SHP77 (cell line): ENCODE measurements around the gene SLCO2A1.

Experiments used
- DNase-seq, 2 experiments: peaks; one replicate each; lab custom pipeline; 2025; lab: John Stamatoyannopoulos, UW

SLCO2A1 gene

DNA sequence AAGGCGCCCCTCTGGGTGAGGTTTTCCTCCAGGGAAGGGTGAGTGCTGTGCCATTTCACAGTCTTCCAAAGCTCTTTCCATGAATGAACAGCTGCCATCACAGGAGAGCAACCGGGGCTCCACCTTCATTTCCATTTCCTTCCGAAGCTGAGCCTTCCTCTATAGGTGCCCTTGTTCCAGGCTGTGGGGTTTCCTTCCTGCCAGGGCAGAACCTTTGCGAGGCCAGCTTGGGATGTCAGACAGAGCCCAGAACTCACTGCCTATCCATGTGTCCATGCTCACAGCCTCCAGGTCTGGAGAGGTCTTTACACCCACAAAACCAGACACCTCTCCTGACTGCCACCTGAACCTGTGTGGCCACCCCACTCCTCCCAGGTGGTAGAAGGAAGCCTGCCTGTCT lies 49.2 kb downstream of the SLCO2A1 start:
- no peak for DNase-seq

GRCh38 chr3:133980035-133980434 lies 49.7 kb downstream of the SLCO2A1 start:
- DNase-seq, result no peak

DNA sequence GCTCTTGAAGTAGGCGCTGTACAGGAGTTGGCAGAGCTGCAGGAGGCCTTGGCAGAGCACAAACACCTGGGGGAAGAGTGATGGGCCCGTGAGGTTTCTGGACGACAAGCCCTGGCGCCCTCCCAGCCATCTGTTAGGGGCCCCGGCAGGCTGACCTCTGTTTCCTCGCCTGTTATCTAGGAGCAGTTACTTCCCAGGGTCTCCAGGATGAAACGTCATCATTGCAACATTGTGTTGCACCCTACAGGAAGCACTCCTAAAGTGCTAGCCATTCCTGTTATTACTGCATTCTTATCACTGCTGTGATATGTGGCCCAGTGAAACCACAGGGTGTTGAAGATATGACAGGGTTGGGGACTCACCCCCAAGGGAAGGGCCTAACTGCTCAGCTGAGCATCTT lies 50.2 kb downstream of the SLCO2A1 start:
- no peak for DNase-seq

GRCh38 chr3:133977568-133977967 lies 52.2 kb downstream of the SLCO2A1 start:
- no peak for DNase-seq

DNA sequence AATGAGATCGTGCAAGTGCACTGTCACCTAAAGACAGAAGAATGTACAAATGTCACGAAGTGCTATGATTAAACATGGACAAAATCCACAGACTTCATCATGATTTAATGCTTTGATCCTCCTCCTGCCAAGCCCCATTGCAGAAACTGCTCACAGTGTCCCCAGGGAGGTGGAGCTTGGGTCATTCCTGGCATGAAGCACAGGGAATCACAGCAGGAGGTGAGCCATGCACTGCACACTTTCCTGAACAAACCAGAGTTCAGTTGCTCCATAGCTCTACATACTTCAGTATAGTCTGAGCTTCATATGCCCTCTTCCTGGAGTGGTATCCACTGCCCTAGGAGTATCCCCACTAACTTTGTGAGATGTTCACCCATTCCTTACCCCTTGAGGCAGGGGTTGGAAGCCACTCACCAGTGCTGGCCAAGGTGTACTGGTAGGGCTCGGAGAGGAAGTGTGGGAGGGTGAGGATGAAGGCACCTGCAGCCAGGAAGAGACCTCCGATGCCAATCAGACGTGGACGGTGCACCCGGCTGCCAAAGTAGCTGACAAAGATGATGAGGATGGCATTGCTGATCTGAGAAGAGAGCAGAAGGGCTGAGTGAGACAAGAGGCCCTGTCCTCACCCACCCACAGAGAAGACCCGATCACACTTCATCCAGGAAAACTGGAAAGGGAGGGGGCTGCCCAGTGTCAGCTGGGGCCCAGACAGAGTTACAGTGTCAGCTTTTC lies 56.3 kb downstream of the SLCO2A1 start:
- DNase-seq, result no peak

GRCh38 chr3:133972156-133972555 lies 57.6 kb downstream of the SLCO2A1 start:
- no peak for DNase-seq

DNA sequence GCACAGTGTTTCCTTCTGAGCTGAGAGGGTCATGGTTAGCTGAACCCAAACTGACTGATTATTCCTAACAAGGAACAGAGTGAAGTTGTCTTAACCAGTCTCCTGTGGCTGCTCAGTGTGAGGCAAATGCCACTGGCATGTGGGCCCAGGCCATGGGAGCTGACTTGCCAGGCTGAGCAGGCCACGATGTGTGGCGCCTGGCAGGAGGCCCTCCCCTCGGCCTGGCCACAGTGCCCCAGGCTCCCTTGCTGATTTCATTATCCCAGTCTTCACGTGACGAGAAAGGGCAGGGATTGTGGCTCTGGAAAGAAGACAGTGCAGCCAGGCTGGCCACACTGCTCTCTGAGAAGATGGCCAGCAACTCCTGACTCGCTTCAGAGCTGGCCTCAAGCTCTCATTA lies 58.8 kb downstream of the SLCO2A1 start:
- DNase-seq, result no peak

DNA sequence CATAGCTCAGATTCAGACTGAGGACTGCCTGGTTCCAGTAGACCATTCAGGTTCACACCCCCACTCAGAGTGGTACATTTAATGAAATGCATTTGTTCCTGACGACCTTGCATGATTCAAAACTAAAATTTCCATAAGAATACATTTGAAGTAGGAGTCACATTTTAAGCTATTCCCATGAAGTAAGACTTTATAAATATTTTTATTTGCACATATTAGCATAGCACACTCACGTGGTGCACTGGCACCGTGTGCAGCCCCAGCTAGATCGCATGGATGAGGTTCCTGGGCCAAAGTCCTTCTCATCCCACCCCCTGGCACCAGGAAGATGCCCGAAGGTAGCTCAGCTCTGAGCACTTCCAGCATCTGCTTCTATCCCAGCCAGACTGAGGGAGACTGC lies 59.4 kb downstream of the SLCO2A1 start:
- no peak for DNase-seq

DNA sequence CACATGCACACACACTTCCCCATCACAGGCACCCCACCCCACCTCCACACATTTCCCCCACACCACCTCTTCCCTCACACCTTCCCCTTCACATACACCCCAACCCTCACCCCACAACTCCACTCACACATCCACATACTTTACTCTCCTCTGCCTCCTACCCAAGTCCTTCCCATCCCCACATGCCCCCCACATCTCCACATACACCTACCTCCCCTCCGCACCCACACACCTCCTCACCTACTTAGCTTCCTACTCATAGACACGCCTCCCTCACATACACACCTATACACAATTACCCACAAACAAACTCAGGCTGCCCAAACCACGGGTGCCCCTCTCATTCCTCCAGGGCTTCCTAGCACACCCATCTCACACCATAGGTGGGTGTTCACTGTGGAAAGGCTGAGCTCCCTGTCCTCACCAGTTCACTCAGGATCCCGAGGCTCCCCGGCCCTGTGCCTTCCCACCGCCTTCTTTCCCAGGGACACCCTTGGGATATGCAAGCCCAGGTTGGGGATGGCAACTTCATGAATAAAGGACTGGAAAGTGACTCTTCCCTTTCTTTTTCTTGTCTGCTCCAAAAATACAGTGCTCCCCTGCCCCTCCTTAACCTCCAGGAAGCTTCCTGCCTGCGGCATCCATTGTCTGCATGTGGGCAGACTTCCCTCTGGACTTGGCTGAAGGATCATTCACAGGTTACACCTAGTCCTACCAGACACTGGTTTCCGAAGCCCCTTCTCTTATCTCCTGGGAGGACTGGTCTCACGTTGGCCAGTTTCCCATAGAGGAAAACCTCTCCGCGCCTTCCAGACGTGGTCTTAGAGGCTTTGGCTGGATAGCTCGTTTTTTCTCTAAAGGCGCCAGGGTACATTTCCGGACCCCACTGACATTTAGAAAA lies 61.5 kb downstream of the SLCO2A1 start:
- DNase-seq, result no peak

DNA sequence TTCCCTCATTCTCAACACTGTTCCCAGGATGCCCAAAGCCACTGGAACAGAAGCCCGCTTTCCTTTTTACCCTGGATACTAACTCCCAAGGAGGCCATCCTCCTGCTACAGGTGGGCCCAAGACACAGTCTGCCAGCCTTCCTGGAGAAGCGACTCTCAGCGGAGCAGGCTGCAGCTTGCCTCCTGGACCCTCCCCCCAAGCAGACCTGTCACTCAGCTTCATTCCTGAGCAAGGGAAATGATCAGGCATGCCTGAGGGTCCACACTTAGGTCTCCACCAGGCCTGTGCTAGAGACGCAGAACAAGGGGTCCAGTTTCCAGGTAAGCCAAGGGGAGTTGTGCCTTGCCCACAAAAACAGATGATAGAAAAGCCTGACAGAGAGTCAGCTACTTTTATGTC lies 62.8 kb downstream of the SLCO2A1 start:
- no peak for DNase-seq

DNA sequence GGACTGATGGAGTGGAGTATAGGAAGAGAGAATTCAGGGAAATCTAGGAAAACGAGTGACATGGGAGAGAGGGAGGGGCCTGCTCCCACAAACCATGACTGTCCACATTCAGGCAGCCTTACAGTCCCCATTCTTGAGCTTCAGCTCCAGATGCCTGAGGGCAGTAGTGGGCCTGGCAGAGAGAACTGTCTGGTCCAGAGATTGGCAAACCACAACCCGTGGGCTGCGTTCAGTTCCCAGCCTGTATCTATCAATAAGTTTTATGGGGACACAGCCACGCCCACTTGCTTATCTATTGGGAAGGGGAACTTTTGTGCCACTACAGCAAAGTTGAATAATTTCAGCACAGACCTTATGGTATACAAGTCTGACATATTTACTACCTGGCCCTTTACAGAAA lies 63.8 kb downstream of the SLCO2A1 start:
- DNase-seq, result no peak

DNA sequence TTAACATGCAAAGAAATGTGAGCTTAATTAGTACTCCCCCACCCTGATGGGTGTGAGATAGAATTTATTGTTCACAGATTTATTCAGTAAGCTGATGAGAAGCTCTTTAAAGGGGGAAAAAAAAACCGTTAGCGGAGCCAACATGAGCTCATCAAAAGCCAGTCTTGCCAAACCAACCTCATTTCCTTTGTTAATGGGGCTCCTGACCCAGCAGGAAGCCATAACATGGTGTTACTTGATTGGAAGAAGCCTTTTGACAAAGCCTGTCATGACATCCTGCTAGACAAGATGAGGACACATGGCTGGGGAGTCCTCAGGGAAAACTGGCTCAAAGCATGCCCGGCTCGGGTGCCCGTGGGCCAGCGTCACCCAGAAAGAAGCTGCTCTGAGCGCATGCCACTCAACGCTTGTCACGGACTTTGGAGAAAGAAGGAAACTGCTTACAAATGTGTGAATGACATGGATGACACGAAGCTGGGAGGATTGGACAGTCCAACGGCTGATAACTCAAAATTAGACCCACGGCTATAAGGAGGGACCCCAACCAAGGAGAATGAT lies 64.6 kb downstream of the SLCO2A1 start:
- DNase-seq, result no peak

- no peak for DNase-seq
These were observed 65.2 kb downstream of the SLCO2A1 start for GRCh38 chr3:133964547-133964946.

- DNase-seq, result no peak
These were observed 65.9 kb downstream of the SLCO2A1 start for GRCh38 chr3:133963657-133964396.

- no peak for DNase-seq
These were observed 66.9 kb downstream of the SLCO2A1 start for GRCh38 chr3:133962849-133963248.

GRCh38 chr3:133958071-133958805 lies 71.5 kb downstream of the SLCO2A1 start:
- no peak for DNase-seq

GRCh38 chr3:133956982-133957381 lies 72.7 kb downstream of the SLCO2A1 start:
- DNase-seq, result no peak

DNA sequence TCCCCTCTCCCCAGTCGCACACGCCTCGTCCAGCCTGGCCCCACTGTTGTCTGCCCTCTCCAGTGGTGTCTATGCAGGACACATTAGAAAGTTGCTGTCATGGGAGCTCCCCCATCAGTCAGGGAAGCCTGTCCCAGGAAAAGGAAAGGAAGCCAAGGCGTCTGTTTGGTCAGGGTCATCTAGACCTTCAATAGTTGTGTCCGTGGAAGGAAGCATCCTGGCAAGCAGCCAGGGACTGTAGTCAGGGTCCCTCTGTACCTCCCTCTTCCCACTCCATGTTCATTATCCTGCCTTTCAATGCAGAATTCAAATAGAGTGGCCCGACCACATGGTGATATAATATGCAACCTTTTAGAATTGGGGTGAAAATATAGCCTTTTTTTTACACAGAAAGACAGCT lies 73.4 kb downstream of the SLCO2A1 start:
- DNase-seq, result no peak

GRCh38 chr3:133955892-133956291 lies 73.8 kb downstream of the SLCO2A1 start:
- no peak for DNase-seq

DNA sequence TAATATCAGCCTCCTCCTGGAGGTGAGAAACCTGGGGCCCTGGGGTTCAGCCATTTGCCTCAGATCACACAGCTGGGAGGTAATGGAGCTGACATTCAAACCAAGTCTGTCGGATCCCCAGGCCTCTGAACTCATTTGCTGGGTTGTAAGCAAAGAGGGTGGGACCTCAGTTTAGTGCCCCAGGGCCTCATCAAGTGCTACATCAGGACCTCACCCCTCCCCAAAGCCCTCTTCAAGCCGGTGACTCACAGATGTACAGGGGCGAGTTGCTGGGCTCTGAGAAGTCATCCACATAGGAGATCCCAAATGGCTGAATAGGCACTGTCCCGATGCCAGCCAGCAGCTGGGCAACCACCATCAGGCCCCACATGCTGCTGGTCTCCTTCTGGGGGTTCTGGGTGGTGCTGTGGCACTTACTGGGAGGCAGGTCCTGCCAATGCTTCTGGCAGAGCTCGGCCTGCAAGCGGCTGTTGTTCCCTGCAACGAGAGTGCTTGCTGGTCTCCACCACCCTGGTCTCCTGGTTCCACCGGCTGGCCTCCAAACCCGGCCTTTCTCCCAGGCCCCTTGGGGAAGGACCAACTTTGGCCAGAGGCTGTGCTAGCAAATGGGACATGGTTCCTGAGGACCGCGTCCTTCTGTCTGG lies 74.9 kb downstream of the SLCO2A1 start:
- no peak for DNase-seq

DNA sequence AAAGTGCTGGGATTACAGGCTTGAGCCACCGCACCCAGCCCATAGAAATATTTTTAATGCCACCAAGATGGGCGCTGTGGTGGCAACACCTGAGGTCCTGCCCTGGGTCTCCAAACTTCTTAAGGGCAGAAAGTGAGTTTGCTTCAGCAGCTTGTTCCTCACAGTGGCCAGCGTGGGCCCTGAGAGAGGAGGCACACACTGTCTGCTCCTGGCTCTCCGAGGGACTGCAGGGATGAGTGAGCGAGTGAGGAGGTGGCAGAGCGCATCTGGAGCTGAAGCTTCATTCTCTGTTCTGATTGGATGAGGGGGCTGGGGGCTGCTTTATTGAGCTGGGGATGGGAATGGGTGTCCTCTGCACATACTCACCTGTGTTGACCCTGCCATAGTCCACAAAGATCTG lies 76.4 kb downstream of the SLCO2A1 start:
- no peak for DNase-seq
